IPS-20b (cell line): Measurements from ENCODE around the gene MYO1A.
"Not testable (repeated sequence)": the region's sequence is repeated elsewhere in the genome, so short reads cannot be mapped to it uniquely, and the experiment has no call there.

Source experiments
- H3K27ac ChIP-seq: one replicate; pipeline ENCODE4 v1.5.1; 2013; ENCODE audit warnings: low read length
- H3K27me3 ChIP-seq: 2 replicates; pipeline ENCODE4 v1.6.1; 2013; ENCODE audit warnings: mild to moderate bottlenecking, low read length, inconsistent platforms; ENCODE audit not compliant: insufficient read depth
- H3K36me3 ChIP-seq: 2 replicates; pipeline ENCODE4 v1.6.1; 2013; ENCODE audit warnings: low read depth, mild to moderate bottlenecking, inconsistent platforms, low read length, moderate library complexity; ENCODE audit not compliant: insufficient read depth
- H3K4me1 ChIP-seq: 2 replicates; pipeline ENCODE4 v1.6.1; 2013; ENCODE audit warnings: mild to moderate bottlenecking, control low read depth, inconsistent platforms, low read length, moderate library complexity; ENCODE audit not compliant: insufficient read depth
- H3K4me3 ChIP-seq: 2 replicates; pipeline ENCODE4 v1.5.1; 2013; ENCODE audit warnings: mild to moderate bottlenecking, low read length, inconsistent platforms
- H3K9ac ChIP-seq: 2 replicates; pipeline ENCODE4 v1.6.1; 2013; ENCODE audit warnings: low read depth, mild to moderate bottlenecking, inconsistent platforms, low read length, moderate library complexity
- H3K9me3 ChIP-seq: 2 replicates; pipeline ENCODE4 v1.6.1; 2013; ENCODE audit warnings: mild to moderate bottlenecking, low read depth, low read length, inconsistent platforms; ENCODE audit not compliant: insufficient read depth

The MYO1A gene

GRCh38 chr12:56987011-56987410, 62.9 kb downstream of the MYO1A start:
- no peaks in the 10 kb centered on the region for H3K9me3 ChIP-seq
- H3K4me3 ChIP-seq, result no peak overlapping the region

GRCh38 chr12:56985714-56986113, 64.2 kb downstream of the MYO1A start:
- not testable (repeated sequence) for H3K9ac ChIP-seq, H3K9me3 ChIP-seq, H3K4me3 ChIP-seq, H3K4me1 ChIP-seq, H3K27me3 ChIP-seq, H3K36me3 ChIP-seq, H3K27ac ChIP-seq

More at GRCh38 chr12:56987011-56987410, 62.9 kb downstream of the MYO1A start:
- no peaks in the 10 kb centered on the region for H3K36me3 ChIP-seq
- H3K4me1 ChIP-seq, result peaks cover 6% of the 10 kb centered on the region; the same call in 1 of the 2 replicates
- no peak overlapping the region for H3K9ac ChIP-seq
- no peak overlapping the region for H3K27ac ChIP-seq
- no peaks in the 10 kb centered on the region for H3K27me3 ChIP-seq

GRCh38 chr12:56983386-56983785, 66.5 kb downstream of the MYO1A start:
- H3K4me1 ChIP-seq, result peaks cover 6% of the 10 kb centered on the region; the same call in 1 of the 2 replicates
- no peaks in the 10 kb centered on the region for H3K27me3 ChIP-seq
- no peak overlapping the region for H3K4me3 ChIP-seq

GRCh38 chr12:56982578-56983236, 67.2 kb downstream of the MYO1A start:
- not testable (repeated sequence) for H3K4me1 ChIP-seq, H3K27me3 ChIP-seq, H3K9me3 ChIP-seq, H3K4me3 ChIP-seq, H3K36me3 ChIP-seq, H3K9ac ChIP-seq, H3K27ac ChIP-seq

More at GRCh38 chr12:56983386-56983785, 66.5 kb downstream of the MYO1A start:
- Histone ChIP-seq H3K9me3 (no peaks in the 10 kb centered on the region), H3K27ac (no peak overlapping the region), H3K9ac (no peak overlapping the region), H3K36me3 (no peaks in the 10 kb centered on the region)

- H3K27ac ChIP-seq, result no peak overlapping the region
- no peak overlapping the region for H3K9ac ChIP-seq
- no peaks in the 10 kb centered on the region for H3K4me1 ChIP-seq
- no peaks in the 10 kb centered on the region for H3K9me3 ChIP-seq
- no peak overlapping the region for H3K4me3 ChIP-seq
- H3K27me3 ChIP-seq, result no peaks in the 10 kb centered on the region
- no peaks in the 10 kb centered on the region for H3K36me3 ChIP-seq
These were observed 68.9 kb downstream of the MYO1A start for GRCh38 chr12:56980941-56981530.

- Histone ChIP-seq H3K4me1 (no peaks in the 10 kb centered on the region), H3K4me3 (no peak overlapping the region), H3K9ac (no peak overlapping the region), H3K27me3 (no peaks in the 10 kb centered on the region), H3K27ac (no peak overlapping the region), H3K9me3 (no peaks in the 10 kb centered on the region), H3K36me3 (no peaks in the 10 kb centered on the region)
These were observed 69.7 kb downstream of the MYO1A start for GRCh38 chr12:56980268-56980667.

GRCh38 chr12:56979628-56980027, 70.3 kb downstream of the MYO1A start:
- Histone ChIP-seq H3K4me1 (no peaks in the 10 kb centered on the region), H3K27me3 (no peaks in the 10 kb centered on the region), H3K4me3 (no peak overlapping the region), H3K9me3 (no peaks in the 10 kb centered on the region), H3K9ac (no peak overlapping the region), H3K27ac (no peak overlapping the region), H3K36me3 (no peaks in the 10 kb centered on the region)
